NCI-H2196 (cell line): ENCODE measurements around the gene ANKRD35.
A peak's percentile ranks its signal among the peaks of the same experiment; 100 is the strongest.
"Not testable (repeated sequence)": the region's sequence is repeated elsewhere in the genome, so short reads cannot be mapped to it uniquely, and the experiment has no call there.

ENCODE experiments used
- DNase-seq: peaks from one replicate; lab custom pipeline; 2025; ENCODE audit not compliant: unreplicated experiment; lab: John Stamatoyannopoulos, UW

Gene ANKRD35

GRCh38 chr1:145885738-145886287 is at the start of gene ANKRD35:
Gene ANKRD35 (minus strand): TSS chr1:145885866. CDS start chr1:145885758, 108 bp downstream.
- DNase-seq = peak; percentile 90

GRCh38 chr1:145932522-145933009 is 46.9 kb upstream of the ANKRD35 start:
- DNase-seq = not testable (repeated sequence)

GRCh38 chr1:145927916-145928643 is 42.4 kb upstream of the ANKRD35 start:
- no peak for DNase-seq

- DNase-seq = peak; percentile 95
These were observed 41.6 kb upstream of the ANKRD35 start, which contains the start of gene RBM8A for GRCh38 chr1:145927063-145927886. Gene RBM8A (minus strand): TSS chr1:145927484. CDS start chr1:145927426, 58 bp downstream.

- no peak for DNase-seq
These were observed 41.0 kb upstream of the ANKRD35 start for GRCh38 chr1:145926686-145927062.

GRCh38 chr1:145922266-145922665 is 36.6 kb upstream of the ANKRD35 start:
- no peak for DNase-seq

- not testable (repeated sequence) for DNase-seq
These were observed 34.6 kb upstream of the ANKRD35 start for GRCh38 chr1:145920297-145920696.

GRCh38 chr1:145918992-145919939 is 33.6 kb upstream of the ANKRD35 start:
- peak; percentile 48 for DNase-seq

- peak; percentile 91 for DNase-seq
These were observed 32.7 kb upstream of the ANKRD35 start, which contains the start of gene PEX11B for GRCh38 chr1:145918144-145918991. Gene PEX11B (minus strand): TSS chr1:145918717. CDS start chr1:145918688, 29 bp downstream.

GRCh38 chr1:145917595-145917994 is 31.9 kb upstream of the ANKRD35 start:
- DNase-seq = no peak

GRCh38 chr1:145916745-145917144 is 31.1 kb upstream of the ANKRD35 start:
- no peak for DNase-seq

GRCh38 chr1:145912128-145912641 is 26.5 kb upstream of the ANKRD35 start:
- no peak for DNase-seq

GRCh38 chr1:145908653-145909052 is 23.0 kb upstream of the ANKRD35 start:
- no peak for DNase-seq

GRCh38 chr1:145906954-145907753 is 21.5 kb upstream of the ANKRD35 start:
- no peak for DNase-seq

- DNase-seq = no peak
These were observed 15.8 kb upstream of the ANKRD35 start for GRCh38 chr1:145901312-145902021.

GRCh38 chr1:145898756-145899155 is 13.1 kb upstream of the ANKRD35 start:
- DNase-seq = no peak

- no peak for DNase-seq
These were observed 12.3 kb upstream of the ANKRD35 start for GRCh38 chr1:145897969-145898368.

- no peak for DNase-seq
These were observed 9.8 kb upstream of the ANKRD35 start for GRCh38 chr1:145895471-145895870.
